AML-193 (cell line): ENCODE data around the gene CPLX3.

ENCODE experiments used
- DNase-seq, 2 experiments: peaks; one replicate each; lab custom pipeline; 2025; lab: John Stamatoyannopoulos, UW

CPLX3 gene

DNA sequence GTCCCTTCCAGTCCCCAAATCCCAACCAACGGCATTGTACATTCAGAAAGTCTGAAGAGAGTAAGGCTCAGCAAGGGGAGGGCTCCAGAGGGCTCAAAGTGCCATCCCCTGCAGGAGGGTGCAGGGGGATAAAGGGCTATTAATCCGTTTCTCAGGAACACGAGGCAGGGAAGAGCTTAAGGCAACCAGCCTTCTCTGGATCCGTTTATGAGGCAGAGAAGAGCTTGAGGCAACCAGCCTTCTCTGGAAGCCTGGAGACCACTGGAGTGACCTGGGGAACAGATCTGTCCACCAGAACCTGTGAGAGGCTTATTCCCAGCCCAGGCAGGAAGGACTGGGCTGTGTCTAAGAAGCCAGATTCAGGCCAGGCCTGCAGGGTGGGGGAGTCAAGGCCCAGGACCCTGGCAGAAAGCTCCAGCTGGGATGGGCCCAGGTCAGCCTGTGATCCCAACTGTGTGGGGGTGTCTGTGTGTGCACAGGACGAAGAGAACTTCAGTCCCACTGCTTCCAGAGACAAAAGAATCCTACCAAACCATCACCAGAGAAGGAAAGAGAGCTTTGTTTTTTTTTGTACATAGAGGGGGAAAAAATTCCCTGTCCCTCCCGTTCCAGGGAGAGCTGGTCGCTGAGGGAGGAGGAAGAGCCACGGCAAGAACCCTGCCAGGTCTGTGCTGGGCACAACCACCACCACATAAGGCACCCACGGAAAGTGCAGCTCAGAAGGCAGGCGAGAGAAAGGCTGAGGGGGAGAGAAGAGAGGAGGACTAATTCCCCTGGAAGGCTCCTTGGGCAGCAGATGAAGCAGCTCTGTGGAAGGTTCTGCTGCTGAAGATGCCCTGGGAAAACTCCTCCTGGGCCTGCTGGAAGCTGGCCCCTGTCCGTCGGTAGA, 18.1 kb downstream of the CPLX3 start:
- DNase-seq = no peak

GRCh38 chr15:74845208-74845568, 18.8 kb downstream of the CPLX3 start:
- DNase-seq = no peak

GRCh38 chr15:74845581-74845980, 19.2 kb downstream of the CPLX3 start:
- no peak for DNase-seq

GRCh38 chr15:74847432-74847831, 21.0 kb downstream of the CPLX3 start:
- DNase-seq = no peak

GRCh38 chr15:74850393-74850792, 24.0 kb downstream of the CPLX3 start:
- no peak for DNase-seq

- no peak for DNase-seq
Observed at GRCh38 chr15:74851960-74852359, 25.5 kb downstream of the CPLX3 start.

DNA sequence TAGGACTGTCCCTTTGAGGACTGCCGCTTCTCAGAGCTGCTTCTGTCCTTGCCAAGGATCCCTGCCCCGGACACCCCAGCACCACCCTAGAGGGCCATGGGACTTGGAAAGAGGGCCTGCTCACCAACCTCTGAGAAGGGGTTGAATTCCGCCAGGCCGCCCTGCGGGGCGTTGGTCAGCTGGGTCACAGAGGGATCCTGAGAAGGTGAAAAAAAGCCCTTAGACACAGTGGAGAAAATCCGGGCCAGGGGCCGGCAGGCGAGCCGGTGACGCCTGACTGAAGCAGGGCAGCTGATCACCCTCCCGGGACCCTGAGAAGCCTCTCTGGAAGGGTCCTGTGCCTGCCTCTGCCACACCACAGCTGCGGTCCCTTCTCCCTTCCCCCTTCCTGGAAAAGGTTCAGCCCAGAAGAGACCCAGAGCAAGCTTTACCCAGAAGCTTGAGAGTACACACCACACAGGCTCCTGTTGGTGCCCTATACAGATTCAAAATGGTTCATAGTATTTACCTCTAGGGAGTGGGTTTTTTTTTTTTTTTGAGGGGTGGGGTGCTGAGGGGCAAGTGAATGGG, 28.1 kb downstream of the CPLX3 start:
- DNase-seq = no peak

GRCh38 chr15:74855857-74856256, 29.4 kb downstream of the CPLX3 start:
- no peak for DNase-seq

GRCh38 chr15:74856537-74856936, 30.1 kb downstream of the CPLX3 start:
- no peak for DNase-seq

DNA sequence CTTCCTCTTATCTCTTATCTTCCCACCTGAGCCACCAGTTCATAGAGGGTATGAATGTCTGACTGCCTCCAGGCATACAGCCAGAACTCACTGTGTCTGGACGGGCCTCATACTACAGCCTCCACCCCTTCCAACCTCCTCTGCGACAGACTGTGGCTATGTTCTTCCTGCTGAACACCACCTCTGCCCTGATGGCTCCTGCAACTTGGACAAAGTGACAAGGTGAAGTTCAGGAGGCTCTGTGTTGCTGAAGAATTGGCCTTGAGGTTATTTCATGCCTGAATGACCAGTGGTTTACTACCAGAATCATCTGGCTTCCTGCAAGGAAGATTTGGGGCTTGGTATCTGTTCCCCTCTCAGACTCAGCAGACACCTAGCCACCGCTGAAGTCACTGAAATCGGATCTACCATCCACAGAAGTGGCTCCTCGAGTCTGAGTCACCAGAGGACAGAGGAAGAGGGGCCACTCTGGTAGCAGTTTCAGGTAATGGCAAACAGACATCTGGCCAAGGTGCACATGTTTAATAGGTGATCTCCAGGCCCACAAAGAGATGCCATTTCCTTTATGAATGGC, 30.7 kb downstream of the CPLX3 start:
- no peak for DNase-seq

GRCh38 chr15:74857671-74858368, 31.4 kb downstream of the CPLX3 start:
- DNase-seq = no peak

DNA sequence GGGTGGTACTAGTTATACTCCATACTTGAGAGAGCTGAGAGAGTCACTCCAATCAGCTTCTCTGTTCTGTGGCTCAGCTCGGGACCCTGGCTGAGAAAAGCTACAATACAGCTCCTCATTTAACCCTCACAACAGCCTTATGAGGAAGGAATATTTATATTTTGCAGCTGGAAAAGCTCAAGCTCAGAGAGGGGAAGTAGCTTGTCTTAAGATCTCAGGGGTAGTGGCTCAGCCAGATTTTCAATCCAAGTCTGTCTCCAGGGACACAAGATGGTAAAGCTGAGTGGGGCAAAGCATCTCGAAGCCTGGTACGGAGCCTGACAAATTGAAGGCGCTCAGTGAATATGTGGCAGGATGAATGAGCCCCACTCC, 31.9 kb downstream of the CPLX3 start:
- no peak for DNase-seq

GRCh38 chr15:74863239-74864056, 37.0 kb downstream of the CPLX3 start:
- DNase-seq = no peak

DNA sequence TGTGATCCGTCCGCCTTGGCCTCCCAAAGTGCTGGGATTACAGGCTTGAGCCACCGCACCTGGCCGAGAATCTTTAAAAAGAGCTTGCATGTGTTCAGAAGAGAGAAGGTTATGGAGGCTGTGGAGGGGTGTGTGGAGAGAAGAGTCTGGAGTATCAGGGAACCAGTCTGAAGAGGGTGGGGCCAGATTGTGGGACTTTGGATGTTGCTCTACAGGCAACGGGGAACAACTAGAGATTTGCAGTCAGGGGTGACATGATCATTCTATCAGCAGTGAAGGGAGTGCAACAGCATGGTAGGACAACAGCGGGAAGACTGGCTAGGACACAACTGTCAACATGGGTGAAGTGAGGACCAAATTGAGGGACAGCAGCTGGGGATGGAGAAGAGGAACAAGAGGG, 37.9 kb downstream of the CPLX3 start:
- DNase-seq = no peak

GRCh38 chr15:74865316-74865715, 38.9 kb downstream of the CPLX3 start:
- no peak for DNase-seq

DNA sequence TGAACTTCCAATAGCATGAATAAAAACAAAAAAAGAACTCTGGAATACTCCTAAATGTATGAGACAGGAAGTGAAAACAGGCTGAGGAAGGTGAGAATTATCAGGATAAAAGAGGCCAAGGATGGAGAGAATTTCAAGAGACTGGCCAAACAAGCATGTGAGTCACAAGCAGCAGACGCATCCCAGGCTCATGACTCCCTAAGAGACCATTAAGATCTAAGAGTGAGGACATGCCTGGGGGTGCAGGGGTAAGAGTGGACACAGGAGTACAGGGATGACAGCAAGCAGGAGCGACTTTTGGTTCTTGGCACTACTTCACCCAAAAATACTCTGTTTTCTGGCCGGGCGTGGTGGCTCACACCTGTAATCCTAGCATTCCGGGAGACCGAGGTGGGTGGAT, 39.7 kb downstream of the CPLX3 start:
- no peak for DNase-seq

DNA sequence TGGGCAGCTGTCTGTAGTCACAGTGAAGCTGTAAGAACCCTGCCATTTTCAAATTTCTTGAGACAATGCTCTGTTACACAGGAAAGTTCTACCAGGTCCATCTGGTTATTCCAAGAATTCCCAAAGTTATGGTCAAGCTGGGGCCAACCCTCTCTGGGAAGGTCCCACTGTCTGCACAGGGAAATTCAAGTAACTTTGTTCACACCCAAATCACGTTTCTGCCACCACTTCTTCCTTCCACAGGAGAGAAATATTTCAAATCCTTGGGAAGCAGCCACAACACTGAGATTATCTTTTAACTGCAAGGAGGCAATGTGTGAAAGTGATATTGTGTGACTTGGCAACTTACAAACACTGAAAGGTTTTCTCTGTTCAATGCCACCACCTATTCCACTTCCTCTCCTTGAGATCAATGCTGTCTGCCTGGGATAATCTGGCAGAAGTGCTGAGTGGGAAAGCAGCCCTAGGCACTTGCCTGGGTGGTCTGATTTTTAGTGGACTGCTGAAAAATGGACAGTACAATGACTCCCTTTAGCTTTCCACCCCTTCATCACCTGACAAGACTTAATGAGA, 41.1 kb downstream of the CPLX3 start:
- DNase-seq = no peak

- DNase-seq = peak; percentile 86 to 87
Observed at GRCh38 chr15:74868059-74868458, 41.6 kb downstream of the CPLX3 start.

DNA sequence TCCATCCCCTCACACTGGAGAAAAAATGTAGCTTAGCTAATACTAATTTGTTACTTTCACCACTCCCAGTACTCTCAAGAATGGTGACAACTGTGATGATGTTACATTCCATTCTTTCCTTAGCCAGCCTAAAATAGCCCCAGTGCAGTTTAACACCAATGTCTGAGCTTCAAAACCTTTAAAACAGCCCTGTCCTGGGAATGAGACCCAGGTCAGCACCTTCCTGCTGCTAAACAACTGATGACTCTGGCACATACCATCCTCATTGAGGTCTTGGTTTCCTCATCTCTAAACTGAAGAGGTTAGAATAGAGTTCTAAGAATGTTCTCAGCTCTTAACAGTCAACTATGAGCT, 42.9 kb downstream of the CPLX3 start:
- no peak for DNase-seq

DNA sequence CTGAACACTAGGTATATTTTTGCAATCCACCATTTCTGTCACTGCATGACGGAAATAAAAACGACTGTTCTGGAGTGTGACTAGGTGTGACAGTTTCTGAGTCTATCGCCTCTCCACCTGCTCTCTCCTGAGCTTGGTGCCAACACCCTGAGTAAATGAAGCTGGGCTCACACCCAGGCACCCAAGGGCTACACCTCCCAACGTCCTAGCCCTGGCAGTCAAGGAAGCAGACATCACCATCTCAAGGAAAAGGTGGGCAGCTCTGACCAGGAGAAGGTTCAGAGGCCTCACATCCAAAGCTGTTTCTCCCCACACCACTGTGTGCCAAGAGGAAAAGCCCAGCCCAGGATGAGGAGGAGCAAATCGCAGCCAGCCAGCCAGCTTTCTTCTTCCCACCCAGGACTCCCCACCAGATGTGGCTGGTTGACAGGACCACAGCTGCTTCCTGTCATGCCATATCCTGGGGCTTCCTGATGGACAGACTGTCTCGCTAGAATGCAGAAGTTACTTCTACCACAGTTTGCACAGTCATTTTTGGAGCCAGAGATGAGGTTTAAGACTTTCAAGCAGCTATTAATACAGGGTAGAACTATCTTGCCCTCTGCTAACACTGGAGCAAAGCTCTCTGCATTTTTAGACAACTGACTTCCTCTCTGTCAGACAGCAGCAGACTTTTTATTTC, 43.4 kb downstream of the CPLX3 start:
- DNase-seq = peak; percentile 96 to 98
